ENCODE results near the gene CCDC60.

Gene CCDC60

DNA sequence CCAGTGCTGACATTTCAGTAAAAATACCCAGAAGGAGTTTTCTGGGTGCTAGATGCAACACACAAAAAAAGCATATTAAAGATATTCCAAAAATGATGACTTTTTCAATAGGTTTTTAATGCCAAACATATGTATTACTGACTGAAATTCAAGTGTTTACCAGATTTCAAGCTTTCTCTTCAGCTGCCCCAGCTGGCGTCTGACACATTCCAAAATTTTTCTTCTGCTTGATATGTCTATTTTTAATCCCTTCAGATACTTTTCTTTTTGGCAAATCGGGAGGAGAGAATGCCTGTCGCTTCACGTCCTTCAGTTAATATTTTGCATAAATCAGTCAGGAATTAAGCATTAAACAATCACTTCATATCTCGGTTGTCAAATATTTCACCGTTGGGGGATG is 7.1 kb upstream of the CCDC60 start:
- TF ChIP-seq, protein P1, sequence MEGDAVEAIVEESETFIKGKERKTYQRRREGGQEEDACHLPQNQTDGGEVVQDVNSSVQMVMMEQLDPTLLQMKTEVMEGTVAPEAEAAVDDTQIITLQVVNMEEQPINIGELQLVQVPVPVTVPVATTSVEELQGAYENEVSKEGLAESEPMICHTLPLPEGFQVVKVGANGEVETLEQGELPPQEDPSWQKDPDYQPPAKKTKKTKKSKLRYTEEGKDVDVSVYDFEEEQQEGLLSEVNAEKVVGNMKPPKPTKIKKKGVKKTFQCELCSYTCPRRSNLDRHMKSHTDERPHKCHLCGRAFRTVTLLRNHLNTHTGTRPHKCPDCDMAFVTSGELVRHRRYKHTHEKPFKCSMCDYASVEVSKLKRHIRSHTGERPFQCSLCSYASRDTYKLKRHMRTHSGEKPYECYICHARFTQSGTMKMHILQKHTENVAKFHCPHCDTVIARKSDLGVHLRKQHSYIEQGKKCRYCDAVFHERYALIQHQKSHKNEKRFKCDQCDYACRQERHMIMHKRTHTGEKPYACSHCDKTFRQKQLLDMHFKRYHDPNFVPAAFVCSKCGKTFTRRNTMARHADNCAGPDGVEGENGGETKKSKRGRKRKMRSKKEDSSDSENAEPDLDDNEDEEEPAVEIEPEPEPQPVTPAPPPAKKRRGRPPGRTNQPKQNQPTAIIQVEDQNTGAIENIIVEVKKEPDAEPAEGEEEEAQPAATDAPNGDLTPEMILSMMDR (IDR thresholded peaks at IDR 0.05; ENCODE audit: borderline replicate concordance, control extremely low read depth, extremely low read depth, insufficient read depth, missing control alignments), result no peak
- in situ Hi-C loops (cut with MboI; ENCODE audit: low sequenced_read_pairs, unreplicated experiment), result no loop called here
- no peak for DNase-seq (ENCODE audit: low spot score)

DNA sequence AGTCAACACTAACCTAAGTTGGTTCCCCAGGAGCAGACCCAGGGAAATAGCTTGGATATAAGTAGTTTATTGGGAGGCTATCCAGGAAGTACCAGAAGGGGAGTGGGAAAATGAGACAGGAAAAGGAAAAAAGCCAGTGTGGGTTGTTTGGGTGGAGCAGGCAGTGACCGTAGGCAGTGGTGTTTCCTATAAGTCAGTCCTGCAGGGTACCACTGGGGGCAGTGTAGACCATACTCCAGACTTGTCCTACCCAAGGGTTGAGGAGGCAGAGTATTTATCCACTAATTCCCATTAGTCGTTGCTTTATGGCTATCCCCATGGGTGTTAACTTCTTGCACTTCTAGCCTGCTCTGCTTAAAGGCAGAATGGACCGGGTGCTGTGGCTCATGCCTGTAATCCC is 6.4 kb upstream of the CCDC60 start:
- in situ Hi-C loops (cut with MboI; ENCODE audit: low sequenced_read_pairs, unreplicated experiment), result no loop called here
- TF ChIP-seq, protein P1 (IDR thresholded peaks at IDR 0.05; ENCODE audit: borderline replicate concordance, control extremely low read depth, extremely low read depth, insufficient read depth, missing control alignments), result peak; percentile 1
- no peak for DNase-seq (ENCODE audit: low spot score)

DNA sequence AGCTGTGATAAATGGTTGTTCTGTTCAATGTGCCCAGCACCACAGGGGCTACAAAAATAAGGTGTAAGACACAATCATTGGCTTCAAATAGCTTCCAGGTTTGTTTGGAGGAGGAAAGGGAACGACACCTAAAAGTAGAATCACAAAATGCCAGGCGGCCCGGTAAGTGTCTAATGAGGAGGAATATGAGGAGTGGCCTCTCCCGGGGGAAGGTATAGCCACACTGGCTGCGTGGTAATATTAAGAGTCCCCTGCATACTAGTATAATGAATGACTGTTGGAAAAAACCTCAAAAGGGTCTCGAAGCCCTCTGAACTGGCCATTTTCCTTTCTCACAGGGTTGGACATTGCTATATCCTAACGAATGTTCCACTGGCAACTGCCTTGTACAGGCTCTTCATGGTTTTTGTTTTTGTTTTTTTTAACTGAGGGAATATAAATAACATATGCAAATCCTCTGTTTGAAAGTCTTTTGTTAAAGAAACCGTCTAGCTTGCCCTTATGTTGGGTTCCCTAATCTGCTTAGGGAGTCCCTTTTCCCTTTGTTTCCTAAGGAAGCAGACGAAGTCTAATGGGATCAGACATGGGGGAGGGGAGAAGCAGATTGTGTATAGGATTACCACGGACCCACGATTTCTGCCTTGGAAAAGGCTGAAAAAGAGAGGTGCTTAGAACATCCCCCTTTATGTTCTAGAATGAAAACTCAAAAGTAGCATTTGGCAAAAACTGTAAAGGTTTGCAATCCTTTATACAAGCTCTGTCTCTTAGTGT is 4.2 kb downstream of the CCDC60 start:
- no peak for DNase-seq (ENCODE audit: low spot score)

DNA sequence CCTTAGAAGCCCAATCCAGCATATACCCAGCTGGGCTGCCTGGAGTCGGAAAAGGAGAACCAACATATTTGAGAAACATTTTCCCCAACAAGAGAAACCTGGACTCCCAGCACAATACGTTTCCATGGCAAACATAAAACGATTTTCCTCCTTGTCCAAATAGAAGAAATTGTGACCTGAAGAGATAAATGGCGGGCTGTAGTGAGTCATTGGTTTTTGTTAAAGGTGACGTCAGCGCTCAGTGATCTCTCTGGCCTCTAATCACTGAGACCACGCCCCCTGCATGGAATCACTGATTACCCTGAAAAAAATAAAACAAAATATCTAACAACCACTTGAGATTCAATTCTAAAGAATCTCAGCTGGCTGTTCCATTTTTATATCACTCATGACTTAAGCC is 6.0 kb downstream of the CCDC60 start:
- TF ChIP-seq, protein P1 (IDR thresholded peaks at IDR 0.05; ENCODE audit: borderline replicate concordance, control extremely low read depth, extremely low read depth, insufficient read depth, missing control alignments), result no peak
- in situ Hi-C loops (cut with MboI; ENCODE audit: low sequenced_read_pairs, unreplicated experiment), result no loop called here
- no peak for DNase-seq (ENCODE audit: low spot score)

More for the DNA sequence above, 4.2 kb downstream of the CCDC60 start:
- in situ Hi-C loops (cut with MboI; ENCODE audit: low sequenced_read_pairs, unreplicated experiment), result no loop called here
- TF ChIP-seq, protein P1 (IDR thresholded peaks at IDR 0.05; ENCODE audit: borderline replicate concordance, control extremely low read depth, extremely low read depth, insufficient read depth, missing control alignments), result no peak

DNA sequence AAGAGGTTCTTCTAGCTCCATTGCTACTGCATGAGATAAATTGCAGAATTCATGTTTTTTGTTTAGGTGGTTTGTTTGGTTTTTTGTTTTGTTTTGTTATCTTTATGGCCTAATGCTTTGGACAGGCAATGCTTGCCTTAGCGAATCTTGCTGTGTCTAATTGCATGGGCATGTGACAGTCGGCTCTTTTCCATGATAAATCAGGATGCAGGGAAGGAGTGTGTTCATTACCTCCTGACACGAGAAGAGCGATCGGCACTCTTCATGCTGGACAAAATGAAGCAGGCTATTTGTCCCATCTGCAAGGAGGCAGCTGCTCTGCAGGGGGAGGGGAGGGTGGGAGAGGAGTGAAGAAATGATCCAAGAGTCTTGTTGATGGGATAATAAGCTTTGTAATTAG is 6.5 kb downstream of the CCDC60 start:
- TF ChIP-seq, protein P1 (IDR thresholded peaks at IDR 0.05; ENCODE audit: borderline replicate concordance, control extremely low read depth, extremely low read depth, insufficient read depth, missing control alignments), result no peak
- in situ Hi-C loops (cut with MboI; ENCODE audit: low sequenced_read_pairs, unreplicated experiment), result no loop called here
- DNase-seq (ENCODE audit: low spot score), result no peak

DNA sequence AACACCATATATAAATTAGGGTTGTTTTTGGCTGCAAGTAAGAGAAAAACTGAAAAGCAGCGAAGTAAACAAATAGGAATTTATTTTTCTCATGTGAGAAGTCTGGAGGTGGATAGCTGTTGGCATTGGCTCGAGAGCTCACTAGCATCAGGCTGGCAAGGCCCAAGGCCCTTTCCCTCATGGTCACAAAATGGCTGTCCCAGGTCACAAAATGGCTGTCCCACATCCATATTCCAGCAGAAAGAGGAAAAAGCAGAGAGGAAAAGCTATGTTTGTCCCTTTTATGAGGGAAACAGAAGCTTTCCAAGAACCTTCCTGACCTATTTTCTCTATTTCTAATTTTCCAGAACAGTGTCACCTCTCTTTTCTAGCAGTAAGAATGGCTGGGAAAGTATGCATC is 7.5 kb downstream of the CCDC60 start:
- in situ Hi-C loops (cut with MboI; ENCODE audit: low sequenced_read_pairs, unreplicated experiment), result no loop called here
- DNase-seq (ENCODE audit: low spot score), result no peak
- TF ChIP-seq, protein P1 (IDR thresholded peaks at IDR 0.05; ENCODE audit: borderline replicate concordance, control extremely low read depth, extremely low read depth, insufficient read depth, missing control alignments), result no peak
